BJ (cell line): ENCODE data around the gene SCD5. TPM values are rescaled to one million over a fixed set of nuclear protein-coding genes. Genes with fewer than 3 reads are reported as not detected.

Experiments
- CTCF ChIA-PET: fragments of 350-600 bp; formaldehyde crosslinking; extraction: SDS; loops from one replicate; lab custom pipeline; 2021; ENCODE audit warnings: antibody characterized with exemption, inconsistent platforms; lab: Yijun Ruan, JAX
- POLR2A ChIA-PET: fragments of 300-600 bp; sonication (Branson Sonifier 250); formaldehyde crosslinking; extraction: SDS; loops from one replicate; lab custom pipeline; 2021; ENCODE audit warnings: antibody characterized with exemption; lab: Charles Lee
- DNase-seq: peaks from one replicate; pipeline ENCODE4 v3.0.0-alpha.2; 2011; ENCODE audit warnings: low read depth
- H3K27me3 ChIP-seq: 2 replicates; pipeline ENCODE4 v1.6.0; 2011; ENCODE audit warnings: low read length; ENCODE audit not compliant: control insufficient read depth, insufficient read depth
- H3K36me3 ChIP-seq: 2 replicates; pipeline ENCODE4 v1.5.1; 2011; ENCODE audit warnings: low read length; ENCODE audit not compliant: control insufficient read depth, insufficient read depth
- H3K4me3 ChIP-seq: 2 replicates; pipeline ENCODE4 v1.5.1; 2011; ENCODE audit warnings: low read depth, mild to moderate bottlenecking, control low read depth, low read length
- polyA plus RNA-seq: library from polyadenylated mRNA; depleted of rRNA; stranded (reverse); fragments of >200 nt; gene quantifications from 2 replicates; pipeline ENCODE4 v1.2.3, GENCODE V29; 2011
- TF ChIP-seq, protein P1 (sequence below): IDR thresholded peaks from 2 replicates; pipeline ENCODE4 v1.5.1; 2011; ENCODE audit warnings: low read depth, mild to moderate bottlenecking, control low read depth, inconsistent platforms, low read length, moderate library complexity; ENCODE audit not compliant: insufficient read depth

SCD5 gene
- polyA plus RNA-seq, 1 experiment, result 32.5 TPM

DNA sequence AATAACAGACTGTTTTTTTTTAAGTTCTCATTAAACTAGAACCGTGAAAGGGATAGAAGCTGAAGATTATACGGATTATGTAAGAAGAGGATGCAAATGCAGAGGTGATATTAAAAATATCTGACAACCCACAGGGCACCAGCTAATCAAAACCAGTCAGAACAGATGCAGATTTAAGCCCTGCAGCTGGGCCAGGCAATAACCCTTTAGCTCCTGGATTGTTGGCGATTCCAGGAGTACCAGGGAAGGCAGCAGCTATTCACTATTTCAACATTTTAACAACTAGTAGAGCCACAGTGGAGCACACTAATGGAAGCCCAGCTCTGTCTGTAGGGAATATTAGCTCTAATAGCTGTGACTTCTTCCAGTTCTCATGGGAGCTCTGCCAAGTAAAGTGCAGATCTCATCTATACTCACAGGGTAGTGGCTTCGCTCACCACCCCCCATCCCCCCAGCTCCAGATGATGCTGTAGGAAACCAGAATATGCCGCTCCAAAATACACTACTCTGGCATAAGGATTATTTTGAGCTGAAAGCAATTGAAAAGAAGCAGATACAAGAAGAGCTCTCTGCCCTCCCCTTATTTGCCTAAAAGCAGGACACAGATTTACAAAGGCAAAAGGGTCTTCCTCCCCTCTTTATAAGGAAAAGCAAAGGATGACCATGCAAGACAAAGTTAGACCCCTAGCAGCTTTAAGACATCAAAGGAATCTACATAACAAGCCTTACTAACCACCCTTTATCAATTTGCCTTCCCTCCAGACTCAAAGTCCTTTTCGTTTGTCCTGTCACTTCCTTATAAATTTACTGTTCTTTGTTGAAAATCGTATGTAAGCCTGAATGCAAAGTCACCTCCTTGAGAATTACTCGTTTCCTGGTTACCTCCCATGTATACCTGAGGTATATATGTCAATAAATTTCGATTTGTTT, 13.7 kb downstream of the SCD5 start:
- CTCF ChIA-PET, result interaction anchor here (0.8 to 2.7 kb wide), 6 partner anchors 12 to 323 kb away, joined by 3 to 10 read pairs (median 4); partner anchors contain the start of gene SCD5
- TF ChIP-seq, protein P1, sequence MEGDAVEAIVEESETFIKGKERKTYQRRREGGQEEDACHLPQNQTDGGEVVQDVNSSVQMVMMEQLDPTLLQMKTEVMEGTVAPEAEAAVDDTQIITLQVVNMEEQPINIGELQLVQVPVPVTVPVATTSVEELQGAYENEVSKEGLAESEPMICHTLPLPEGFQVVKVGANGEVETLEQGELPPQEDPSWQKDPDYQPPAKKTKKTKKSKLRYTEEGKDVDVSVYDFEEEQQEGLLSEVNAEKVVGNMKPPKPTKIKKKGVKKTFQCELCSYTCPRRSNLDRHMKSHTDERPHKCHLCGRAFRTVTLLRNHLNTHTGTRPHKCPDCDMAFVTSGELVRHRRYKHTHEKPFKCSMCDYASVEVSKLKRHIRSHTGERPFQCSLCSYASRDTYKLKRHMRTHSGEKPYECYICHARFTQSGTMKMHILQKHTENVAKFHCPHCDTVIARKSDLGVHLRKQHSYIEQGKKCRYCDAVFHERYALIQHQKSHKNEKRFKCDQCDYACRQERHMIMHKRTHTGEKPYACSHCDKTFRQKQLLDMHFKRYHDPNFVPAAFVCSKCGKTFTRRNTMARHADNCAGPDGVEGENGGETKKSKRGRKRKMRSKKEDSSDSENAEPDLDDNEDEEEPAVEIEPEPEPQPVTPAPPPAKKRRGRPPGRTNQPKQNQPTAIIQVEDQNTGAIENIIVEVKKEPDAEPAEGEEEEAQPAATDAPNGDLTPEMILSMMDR, result no peak
- no peaks in the 10 kb centered on the region for H3K27me3 ChIP-seq
- no peak overlapping the region for H3K4me3 ChIP-seq
- POLR2A ChIA-PET, result interaction anchor here (0.5 to 0.6 kb wide), 4 partner anchors 28 to 353 kb away, joined by 3 to 10 read pairs (median 4); no protein-coding TSS in a partner anchor
- DNase-seq, result no peak
- H3K36me3 ChIP-seq, result no peaks in the 10 kb centered on the region; the same call in 1 of the 2 replicates

DNA sequence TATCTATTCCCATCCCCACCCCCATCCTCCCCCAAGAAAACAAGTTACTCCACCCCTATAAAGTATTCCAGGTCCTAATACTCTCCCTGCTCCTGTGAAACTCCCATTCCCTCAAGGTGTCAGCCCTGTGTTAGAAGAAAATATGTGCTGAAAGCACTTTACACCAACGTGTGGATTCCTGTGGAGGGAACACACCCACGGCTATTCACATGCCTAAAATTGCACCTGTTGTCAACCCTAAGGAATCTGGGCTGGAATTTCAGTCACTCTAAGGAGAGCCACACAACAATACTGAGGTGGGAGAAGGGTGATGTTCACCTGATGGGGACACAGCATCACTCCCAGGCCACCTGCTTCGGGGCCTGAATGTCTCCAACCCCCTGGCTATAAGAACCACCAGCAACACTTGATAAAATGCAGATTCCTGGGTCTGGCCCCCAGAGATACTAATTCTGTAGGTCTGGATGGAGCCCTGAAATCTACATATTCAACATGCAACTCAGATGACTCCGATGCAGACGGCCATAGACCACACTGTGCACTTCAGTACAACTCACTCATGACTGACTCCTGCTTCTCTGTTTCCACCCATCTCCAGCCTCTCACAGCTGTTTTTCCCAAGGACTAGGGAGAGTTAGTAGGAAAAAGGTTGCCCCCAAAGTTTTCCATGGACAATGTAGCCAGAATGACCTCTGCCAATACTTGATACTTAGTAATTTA, 15.8 kb downstream of the SCD5 start:
- ChIA-PET POLR2A (no interaction called here), CTCF (interaction anchor here (1.4 kb wide), 1 partner anchor 12 kb away, joined by 3 read pairs; no protein-coding TSS in a partner anchor)
- TF ChIP-seq, protein P1, result no peak
- no peak for DNase-seq
- Histone ChIP-seq H3K36me3 (no peaks in the 10 kb centered on the region), H3K27me3 (no peaks in the 10 kb centered on the region), H3K4me3 (no peak overlapping the region)

DNA sequence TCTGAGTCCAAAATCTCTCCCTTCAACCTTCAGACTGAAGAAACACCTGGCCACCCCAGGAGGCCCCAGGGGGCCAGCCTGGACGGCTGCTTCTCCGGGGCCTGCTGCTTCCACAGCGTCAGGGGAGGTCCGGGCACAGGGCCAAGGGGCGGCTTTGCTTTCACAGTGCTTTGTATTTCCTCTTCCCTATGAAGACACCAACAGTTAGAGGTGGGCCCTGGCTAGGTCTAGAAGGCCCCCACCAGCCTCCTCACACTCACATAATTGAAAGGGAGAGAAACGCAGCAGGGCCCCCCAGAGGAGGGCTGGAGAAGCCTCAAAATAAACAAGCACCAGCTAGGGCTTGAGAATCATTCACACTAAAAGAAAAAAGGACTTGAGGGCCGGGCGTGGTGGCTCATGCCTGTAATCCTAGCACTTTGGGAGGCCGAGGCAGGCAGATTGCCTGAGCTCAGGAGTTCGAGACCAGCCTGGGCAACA, 17.8 kb downstream of the SCD5 start:
- no peak for DNase-seq
- CTCF ChIA-PET, result interaction anchor here (1.3 kb wide), 2 partner anchors 23 to 42 kb away, joined by 3 to 4 read pairs; no protein-coding TSS in a partner anchor
- Histone ChIP-seq H3K27me3 (no peaks in the 10 kb centered on the region), H3K36me3 (no peaks in the 10 kb centered on the region), H3K4me3 (no peak overlapping the region)
- TF ChIP-seq, protein P1, result no peak
- POLR2A ChIA-PET, result no interaction called here

DNA sequence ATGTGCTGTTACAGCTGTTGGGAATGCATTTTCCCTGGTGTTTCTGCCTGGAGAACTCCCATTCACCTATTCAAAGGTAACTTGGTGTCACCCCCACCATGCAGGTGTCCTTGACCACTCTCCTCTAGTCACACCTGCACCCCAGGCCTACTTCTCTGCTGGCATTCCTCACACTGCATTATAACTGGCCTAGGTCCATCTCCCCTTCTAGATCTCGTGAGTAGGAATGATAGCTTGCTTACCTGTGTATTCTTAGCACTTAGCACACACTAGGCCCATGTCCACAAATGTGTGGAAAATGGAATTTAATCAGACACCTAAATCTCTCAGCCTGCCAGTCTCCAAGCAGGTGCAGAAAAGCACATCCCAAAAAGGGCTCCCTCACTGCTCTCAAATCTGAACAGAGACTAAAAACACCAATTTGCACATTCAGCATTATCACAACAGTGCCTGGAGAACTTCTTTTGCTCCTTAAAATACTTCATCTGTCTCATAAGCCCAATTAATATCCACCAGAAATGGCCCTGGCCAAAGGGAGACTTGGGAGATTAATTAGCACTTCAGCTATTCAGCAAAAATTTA, 18.3 kb downstream of the SCD5 start:
- Histone ChIP-seq H3K27me3 (no peaks in the 10 kb centered on the region), H3K4me3 (no peak overlapping the region), H3K36me3 (no peaks in the 10 kb centered on the region)
- no peak for DNase-seq
- TF ChIP-seq, protein P1, result no peak
- ChIA-PET CTCF (interaction anchor here (1.3 kb wide), 2 partner anchors 23 to 41 kb away, joined by 3 to 4 read pairs; no protein-coding TSS in a partner anchor), POLR2A (no interaction called here)
